ENCODE measurements around the gene SPTLC3.

SPTLC3 gene

DNA sequence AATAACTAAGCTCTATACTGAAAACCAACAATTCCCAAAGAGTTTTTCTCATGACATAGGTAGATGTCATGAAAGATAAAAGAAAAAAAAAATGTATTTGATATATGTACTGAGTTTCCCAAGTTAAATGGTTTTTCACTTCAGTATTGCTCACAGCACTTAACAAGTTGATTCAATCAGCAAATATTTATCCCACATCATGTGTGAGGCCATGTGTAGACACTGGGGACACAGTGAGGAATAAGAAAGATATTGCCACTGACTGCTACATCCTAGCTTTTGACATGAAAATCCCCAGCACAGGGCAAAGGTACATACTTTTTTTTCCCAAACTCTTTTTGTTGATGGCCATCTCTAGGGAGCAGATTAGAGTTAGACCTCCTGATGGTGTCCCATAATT is 25.3 kb downstream of the SPTLC3 start:
- Mint-ChIP-seq H3K27ac (no peak overlapping the region), H3K9me3 (no peaks in the 10 kb centered on the region), H3K36me3 (no peaks in the 10 kb centered on the region), H3K4me3 (no peak overlapping the region), H3K4me1 (no peaks in the 10 kb centered on the region), H3K27me3 (no peaks in the 10 kb centered on the region)
- CTCF ChIA-PET: no interaction called here
- DNase-seq: no peak

DNA sequence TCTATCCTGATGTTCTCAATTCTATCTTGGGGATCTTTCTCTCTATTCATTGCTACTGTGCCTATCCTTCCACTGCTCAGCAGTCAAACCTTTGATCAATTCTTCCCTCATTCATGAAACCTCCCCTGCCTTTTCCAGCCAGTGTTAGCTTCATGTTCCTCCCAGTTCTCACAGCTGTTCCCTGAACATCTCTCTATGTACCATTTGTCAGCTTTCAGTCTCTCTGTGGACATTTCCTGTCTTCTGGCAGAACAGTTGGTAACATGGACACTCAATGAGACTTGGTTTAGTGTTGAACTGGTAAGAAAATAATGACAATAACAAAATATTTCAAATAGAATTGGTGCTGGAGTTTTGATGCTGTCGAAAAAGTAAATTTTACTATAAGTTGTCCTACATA is 26.2 kb downstream of the SPTLC3 start:
- Mint-ChIP-seq H3K4me1 (no peaks in the 10 kb centered on the region), H3K27ac (no peak overlapping the region), H3K4me3 (no peak overlapping the region), H3K36me3 (no peaks in the 10 kb centered on the region), H3K27me3 (no peaks in the 10 kb centered on the region), H3K9me3 (no peaks in the 10 kb centered on the region)
- no peak for DNase-seq
- CTCF ChIA-PET: no interaction called here

DNA sequence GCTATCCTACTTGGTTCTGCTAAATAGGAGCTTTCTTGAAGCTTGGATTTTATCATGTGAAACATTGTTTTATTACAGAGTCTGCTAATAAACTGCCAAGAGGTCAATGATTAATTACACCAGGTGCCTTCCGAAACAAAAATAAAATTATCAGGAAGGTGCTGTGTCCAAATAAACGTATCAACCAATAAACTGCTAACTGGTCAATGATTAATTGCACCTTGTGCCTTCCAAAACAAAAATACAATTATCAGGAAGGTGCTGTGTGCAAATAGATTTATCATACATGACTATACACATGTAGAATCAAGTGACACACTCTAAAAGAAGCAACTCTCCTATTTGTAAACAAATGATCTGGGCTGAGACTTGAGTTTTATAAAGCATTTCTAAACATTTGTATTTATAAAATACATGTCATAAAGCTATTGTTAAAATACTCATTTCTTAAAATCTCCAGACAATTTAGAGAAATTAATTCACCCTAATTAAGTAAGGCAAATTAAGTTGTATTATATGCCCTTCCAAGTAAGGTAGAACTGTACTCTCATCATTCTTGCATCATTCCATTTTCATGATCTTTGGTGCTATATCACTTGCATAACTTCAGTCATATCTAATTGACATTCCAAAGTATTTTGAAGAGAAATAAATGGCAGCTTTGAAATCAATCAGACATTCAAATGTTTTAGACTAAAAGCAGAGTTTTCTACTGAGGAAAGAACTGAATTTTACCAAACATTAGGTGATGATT is 26.8 kb downstream of the SPTLC3 start:
- CTCF ChIA-PET: no interaction called here
- Mint-ChIP-seq H3K4me3 (no peak overlapping the region), H3K27me3 (no peaks in the 10 kb centered on the region), H3K27ac (no peak overlapping the region), H3K36me3 (no peaks in the 10 kb centered on the region), H3K4me1 (no peaks in the 10 kb centered on the region), H3K9me3 (no peaks in the 10 kb centered on the region)
- DNase-seq: no peak

DNA sequence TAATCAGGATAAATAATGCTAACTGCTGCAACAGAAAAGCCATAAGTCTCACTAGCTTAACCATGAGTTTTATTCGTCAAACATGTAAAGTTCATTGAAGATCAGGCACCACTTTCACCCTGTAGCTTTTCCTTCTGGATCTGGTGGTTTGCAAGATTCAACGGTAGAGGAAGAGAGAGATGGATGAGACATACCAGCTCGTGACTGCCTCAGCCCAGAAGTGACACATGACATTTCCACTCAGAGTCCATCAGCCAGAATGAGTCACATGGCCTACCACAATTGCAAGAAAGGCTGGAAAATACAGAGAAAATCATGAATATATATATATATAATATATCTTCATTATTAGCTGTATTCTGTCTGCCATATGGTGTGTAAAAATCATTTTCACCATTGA is 29.0 kb downstream of the SPTLC3 start:
- Mint-ChIP-seq H3K27ac (no peak overlapping the region), H3K4me1 (no peaks in the 10 kb centered on the region), H3K9me3 (no peaks in the 10 kb centered on the region), H3K27me3 (no peaks in the 10 kb centered on the region), H3K4me3 (no peak overlapping the region), H3K36me3 (no peaks in the 10 kb centered on the region)
- CTCF ChIA-PET: no interaction called here
- DNase-seq: no peak

- Mint-ChIP-seq H3K4me1 (no peaks in the 10 kb centered on the region), H3K27me3 (no peaks in the 10 kb centered on the region), H3K9me3 (no peaks in the 10 kb centered on the region), H3K4me3 (no peak overlapping the region), H3K27ac (no peak overlapping the region), H3K36me3 (no peaks in the 10 kb centered on the region)
- no peak for DNase-seq
- CTCF ChIA-PET: interaction anchor here (0.6 kb wide), 1 partner anchor 68 kb away, joined by 3 read pairs; no protein-coding TSS in a partner anchor
These were observed 33.0 kb downstream of the SPTLC3 start for GRCh38 chr20:13041574-13042457.

GRCh38 chr20:13042458-13042794 is 33.7 kb downstream of the SPTLC3 start:
- H3K27ac Mint-ChIP-seq: no peak overlapping the region
- H3K9me3 Mint-ChIP-seq: no peaks in the 10 kb centered on the region
- no peak overlapping the region for H3K4me3 Mint-ChIP-seq
- DNase-seq: no peak
- no peaks in the 10 kb centered on the region for H3K36me3 Mint-ChIP-seq
- H3K4me1 Mint-ChIP-seq: no peaks in the 10 kb centered on the region
- CTCF ChIA-PET: no interaction called here
- H3K27me3 Mint-ChIP-seq: no peaks in the 10 kb centered on the region

GRCh38 chr20:13046409-13046808 is 37.6 kb downstream of the SPTLC3 start:
- no peaks in the 10 kb centered on the region for H3K27me3 Mint-ChIP-seq
- H3K36me3 Mint-ChIP-seq: no peaks in the 10 kb centered on the region
- CTCF ChIA-PET: no interaction called here

DNA sequence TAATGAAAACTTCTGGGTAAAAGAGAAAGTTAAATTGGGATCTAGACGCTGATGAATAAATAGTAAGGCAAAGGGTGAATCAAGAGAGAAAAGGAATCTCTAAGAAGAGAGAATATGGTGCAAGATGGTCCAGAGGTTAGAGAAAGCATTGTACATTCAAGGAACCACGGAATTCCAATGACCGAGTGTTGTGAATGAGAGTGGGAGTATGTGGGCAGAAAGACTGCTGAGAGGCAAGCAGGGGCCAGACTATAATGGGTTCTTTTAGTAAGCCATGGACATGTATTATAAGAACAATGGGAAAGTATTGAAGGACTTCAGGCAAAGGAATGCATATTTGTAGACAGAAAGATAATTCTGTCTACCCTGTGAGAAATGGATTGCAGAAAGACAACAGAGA is 45.2 kb downstream of the SPTLC3 start:
- DNase-seq: no peak
- CTCF ChIA-PET: no interaction called here
- H3K27ac Mint-ChIP-seq: no peak overlapping the region
- no peaks in the 10 kb centered on the region for H3K27me3 Mint-ChIP-seq
- H3K36me3 Mint-ChIP-seq: no peaks in the 10 kb centered on the region
- H3K4me1 Mint-ChIP-seq: no peaks in the 10 kb centered on the region
- no peak overlapping the region for H3K4me3 Mint-ChIP-seq
- H3K9me3 Mint-ChIP-seq: no peaks in the 10 kb centered on the region

More at GRCh38 chr20:13046409-13046808, 37.6 kb downstream of the SPTLC3 start:
- Mint-ChIP-seq H3K9me3 (no peaks in the 10 kb centered on the region), H3K4me3 (no peak overlapping the region), H3K4me1 (no peaks in the 10 kb centered on the region), H3K27ac (no peak overlapping the region)
- no peak for DNase-seq

- Mint-ChIP-seq H3K36me3 (no peaks in the 10 kb centered on the region), H3K27me3 (no peaks in the 10 kb centered on the region), H3K4me3 (no peak overlapping the region), H3K4me1 (no peaks in the 10 kb centered on the region), H3K9me3 (no peaks in the 10 kb centered on the region), H3K27ac (no peak overlapping the region)
- DNase-seq: no peak
- CTCF ChIA-PET: no interaction called here
These were observed 50.1 kb downstream of the SPTLC3 start for GRCh38 chr20:13058666-13059389.

- Mint-ChIP-seq H3K36me3 (no peaks in the 10 kb centered on the region), H3K27ac (no peak overlapping the region), H3K4me1 (no peaks in the 10 kb centered on the region), H3K4me3 (no peak overlapping the region), H3K9me3 (no peaks in the 10 kb centered on the region), H3K27me3 (no peaks in the 10 kb centered on the region)
- no peak for DNase-seq
- CTCF ChIA-PET: no interaction called here
These were observed 50.8 kb downstream of the SPTLC3 start for GRCh38 chr20:13059398-13060136.

DNA sequence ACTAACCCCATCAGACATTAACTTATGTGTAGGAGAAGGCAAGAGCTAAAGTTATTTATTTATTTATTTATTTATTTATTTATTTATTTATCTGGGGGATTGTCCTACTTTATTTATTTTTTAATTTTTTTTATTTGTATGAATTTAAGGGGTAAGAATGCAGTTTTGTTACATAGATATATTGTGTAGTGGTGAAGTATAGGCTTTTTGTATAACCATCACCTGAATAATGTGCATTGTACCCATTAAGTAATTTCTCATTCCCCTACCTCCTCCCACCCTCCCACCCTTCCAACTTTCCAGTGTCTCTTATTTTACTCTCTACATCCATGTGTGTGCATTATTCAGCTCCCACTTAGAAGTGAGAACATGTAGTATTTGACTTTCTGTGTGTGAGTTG is 51.6 kb downstream of the SPTLC3 start:
- Mint-ChIP-seq H3K27me3 (no peaks in the 10 kb centered on the region), H3K9me3 (no peaks in the 10 kb centered on the region), H3K36me3 (no peaks in the 10 kb centered on the region), H3K27ac (no peak overlapping the region), H3K4me3 (no peak overlapping the region), H3K4me1 (no peaks in the 10 kb centered on the region)
- CTCF ChIA-PET: no interaction called here
- DNase-seq: no peak

DNA sequence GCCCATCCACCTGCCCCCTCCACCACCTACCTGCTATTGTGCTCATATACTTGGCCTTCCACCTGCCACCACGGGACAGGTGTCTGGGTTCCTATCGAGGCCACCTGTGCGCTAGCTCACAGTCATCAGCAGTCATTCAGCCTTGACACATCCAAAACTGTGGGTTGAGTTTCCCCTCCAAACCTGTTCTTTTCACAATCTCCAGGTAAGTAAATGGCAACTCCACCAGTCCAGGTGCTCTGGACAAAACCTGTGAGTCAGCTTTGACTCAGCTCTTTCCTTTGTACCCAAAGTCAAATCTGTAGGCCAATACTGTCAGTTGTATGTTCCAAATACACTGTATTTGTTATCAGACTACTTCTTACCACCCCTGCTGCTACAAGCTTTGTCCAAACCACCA is 52.6 kb downstream of the SPTLC3 start:
- H3K27me3 Mint-ChIP-seq: no peaks in the 10 kb centered on the region
- CTCF ChIA-PET: no interaction called here
- no peak overlapping the region for H3K27ac Mint-ChIP-seq
- no peak for DNase-seq
- no peaks in the 10 kb centered on the region for H3K4me1 Mint-ChIP-seq
- no peaks in the 10 kb centered on the region for H3K9me3 Mint-ChIP-seq
- no peak overlapping the region for H3K4me3 Mint-ChIP-seq
- H3K36me3 Mint-ChIP-seq: no peaks in the 10 kb centered on the region

GRCh38 chr20:13062789-13063188 is 54.0 kb downstream of the SPTLC3 start:
- no peaks in the 10 kb centered on the region for H3K36me3 Mint-ChIP-seq
- no peaks in the 10 kb centered on the region for H3K9me3 Mint-ChIP-seq
- H3K27me3 Mint-ChIP-seq: no peaks in the 10 kb centered on the region
- CTCF ChIA-PET: no interaction called here
- no peak overlapping the region for H3K27ac Mint-ChIP-seq
- H3K4me1 Mint-ChIP-seq: no peaks in the 10 kb centered on the region
- no peak overlapping the region for H3K4me3 Mint-ChIP-seq
- no peak for DNase-seq

DNA sequence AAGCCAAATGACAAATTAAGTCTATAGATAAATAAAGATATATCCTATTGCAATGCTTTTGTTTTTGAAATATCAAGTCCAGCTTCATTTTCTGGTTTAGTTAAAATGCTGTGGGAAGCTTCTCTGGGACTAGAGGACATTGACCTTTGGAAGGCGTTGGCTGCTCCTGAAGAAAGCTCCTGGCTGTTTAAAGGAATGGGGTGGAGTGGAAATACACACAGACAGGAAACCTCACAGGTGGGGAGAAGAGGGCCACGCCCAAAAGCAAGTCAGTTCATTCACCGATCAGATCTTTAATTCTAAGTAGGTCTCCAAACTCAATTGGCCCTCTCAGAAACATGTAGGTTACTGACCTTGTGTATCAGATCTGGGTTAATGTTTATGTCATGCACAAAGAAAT is 59.6 kb downstream of the SPTLC3 start:
- Mint-ChIP-seq H3K36me3 (no peaks in the 10 kb centered on the region), H3K27me3 (no peaks in the 10 kb centered on the region), H3K9me3 (no peaks in the 10 kb centered on the region), H3K27ac (no peak overlapping the region), H3K4me1 (no peaks in the 10 kb centered on the region), H3K4me3 (no peak overlapping the region)
- no peak for DNase-seq
- CTCF ChIA-PET: no interaction called here
